SU-DHL-6 (cell line): ENCODE data around the gene SELPLG.

Experiments
- H2AFZ ChIP-seq: fragments of 200-600 bp; sonication (generic); 2 replicates; pipeline ENCODE4 v1.6.1; 2014; ENCODE audit warnings: low read depth, mild to moderate bottlenecking, moderate library complexity, mixed read lengths, antibody characterized with exemption, low read length; ENCODE audit not compliant: severe bottlenecking
- H3F3A ChIP-seq: fragments of 200-600 bp; shearing (Covaris generic); 2 replicates; pipeline ENCODE4 v1.6.0; 2016; ENCODE audit warnings: antibody characterized with exemption, mild to moderate bottlenecking; ENCODE audit not compliant: insufficient read depth
- H3K27ac ChIP-seq: fragments of 200-600 bp; sonication (generic); 2 replicates; pipeline ENCODE4 v1.5.1; 2016; ENCODE audit warnings: low read depth, mild to moderate bottlenecking, low read length, moderate library complexity, mixed read lengths
- H3K27me3 ChIP-seq: fragments of 200-600 bp; sonication (generic), shearing (Covaris generic); 2 replicates; pipeline ENCODE4 v1.6.0; 2014; ENCODE audit warnings: mild to moderate bottlenecking, low read length
- H3K36me3 ChIP-seq: fragments of 200-600 bp; sonication (generic); 2 replicates; pipeline ENCODE4 v1.6.1; 2014; ENCODE audit warnings: mild to moderate bottlenecking, low read length, mixed read lengths
- H3K4me2 ChIP-seq: fragments of 300-600, 200-600 bp; shearing (Covaris generic), sonication (generic); 2 replicates; pipeline ENCODE4 v1.6.0; 2014; ENCODE audit warnings: low read length, low read depth, mild to moderate bottlenecking; ENCODE audit not compliant: poor library complexity, severe bottlenecking
- H3K4me3 ChIP-seq: fragments of 200-600 bp; sonication (generic); 2 replicates; pipeline ENCODE4 v1.5.1; 2014; ENCODE audit warnings: antibody characterized with exemption, low read length, mild to moderate bottlenecking, mixed read lengths; ENCODE audit not compliant: insufficient read depth, poor library complexity, severe bottlenecking
- H3K79me2 ChIP-seq: fragments of 200-600 bp; sonication (generic); 2 replicates; pipeline ENCODE4 v1.6.1; 2014; ENCODE audit warnings: mild to moderate bottlenecking, low read length, moderate library complexity; ENCODE audit not compliant: insufficient read depth
- H3K9ac ChIP-seq: fragments of 200-600 bp; sonication (generic); 2 replicates; pipeline ENCODE4 v1.7.0; 2014; ENCODE audit warnings: mild to moderate bottlenecking, low read length
- H3K9me2 ChIP-seq: fragments of 200-600 bp; sonication (generic); replicated peaks from 2 replicates; pipeline ENCODE4 v1.6.1; 2014; ENCODE audit warnings: low read length; ENCODE audit not compliant: insufficient read depth
- H3K9me3 ChIP-seq: fragments of 200-600 bp; sonication (generic); 2 replicates; pipeline ENCODE4 v1.6.1; 2014; ENCODE audit warnings: low read length, mixed read lengths; ENCODE audit not compliant: insufficient read depth
- H4K20me1 ChIP-seq: fragments of 200-600 bp; sonication (generic); 2 replicates; pipeline ENCODE4 v1.6.1; 2014; ENCODE audit warnings: low read depth, mild to moderate bottlenecking, antibody characterized with exemption, low read length, moderate library complexity, mixed read lengths
- CTCF ChIP-seq: fragments of 200-600 bp; sonication (generic); IDR thresholded peaks from one replicate; pipeline ENCODE4 v1.5.1; 2017; ENCODE audit warnings: antibody characterized with exemption, mild to moderate bottlenecking, low read length, moderate library complexity; ENCODE audit not compliant: insufficient read depth, poor library complexity, severe bottlenecking
- EZH2phosphoT487 ChIP-seq: fragments of 200-600 bp; sonication (generic), shearing (Covaris generic); conservative IDR thresholded peaks from 2 replicates; pipeline ENCODE4 v1.6.1; 2018; ENCODE audit warnings: mild to moderate bottlenecking, antibody characterized with exemption, low read length, moderate library complexity, mixed read lengths

Gene SELPLG

GRCh38 chr12:108611884-108612415 lies 21.7 kb downstream of the SELPLG start:
- Histone ChIP-seq H3K4me3 (no peak overlapping the region), H4K20me1 (no peaks in the 10 kb centered on the region), H3K36me3 (no peaks in the 10 kb centered on the region), H3K9ac (no peak overlapping the region), H3F3A (no peaks in the 10 kb centered on the region), H3K4me2 (no peak overlapping the region), H3K9me3 (peaks cover 7% of the 10 kb centered on the region; the same call in 1 of the 2 replicates), H3K27me3 (no peaks in the 10 kb centered on the region), H2AFZ (no peak overlapping the region), H3K9me2 (no peaks in the 10 kb centered on the region), H3K27ac (no peak overlapping the region), H3K79me2 (no peaks in the 10 kb centered on the region)
- peak; percentile 59 for TF ChIP-seq CTCF
- TF ChIP-seq EZH2phosphoT487: no peak

DNA sequence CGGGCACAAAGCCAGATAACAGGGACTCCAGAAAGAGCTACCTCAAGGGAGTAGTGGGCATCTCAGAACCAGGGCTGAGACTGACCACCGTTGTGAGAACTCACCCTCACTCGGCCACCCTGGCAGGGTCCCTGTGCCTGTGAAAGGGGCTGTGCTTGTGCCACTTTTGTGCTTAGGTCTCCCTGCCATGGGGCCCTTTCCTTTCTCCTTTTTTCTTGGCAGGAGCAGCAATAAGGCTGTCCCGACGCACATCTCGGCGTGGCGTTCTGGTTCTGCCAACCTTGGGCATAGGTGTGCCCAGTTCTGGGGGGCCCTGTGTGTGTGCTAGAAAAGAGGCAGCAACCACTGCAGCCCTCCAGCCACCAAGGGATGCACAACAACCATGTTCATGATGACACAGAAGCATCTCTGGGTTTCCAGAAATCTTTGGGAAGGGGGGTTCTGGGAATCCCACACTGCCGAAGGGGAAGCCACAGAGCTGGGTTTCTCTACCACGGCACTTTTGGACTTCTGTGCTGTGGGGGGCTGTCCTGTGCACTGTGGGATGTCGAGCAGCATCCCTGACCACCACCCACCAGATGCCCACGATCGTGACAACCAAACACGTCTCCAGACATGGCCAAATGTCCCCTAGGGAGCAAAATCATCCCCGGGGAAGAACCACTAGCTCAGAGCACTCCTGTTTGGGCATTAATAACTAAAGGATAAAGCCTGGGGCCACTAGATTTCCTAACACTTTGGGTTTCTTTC lies 22.7 kb downstream of the SELPLG start:
- H4K20me1 ChIP-seq: no peaks in the 10 kb centered on the region
- H3K27me3 ChIP-seq: no peaks in the 10 kb centered on the region
- H3K36me3 ChIP-seq: no peaks in the 10 kb centered on the region
- H3F3A ChIP-seq: no peaks in the 10 kb centered on the region
- no peaks in the 10 kb centered on the region for H3K9me2 ChIP-seq
- no peak overlapping the region for H3K9ac ChIP-seq
- H3K9me3 ChIP-seq: peaks cover 4% of the 10 kb centered on the region; the same call in 1 of the 2 replicates
- TF ChIP-seq EZH2phosphoT487 (no peak), CTCF (no peak)
- H3K4me2 ChIP-seq: no peak overlapping the region
- no peak overlapping the region for H2AFZ ChIP-seq
- no peak overlapping the region for H3K4me3 ChIP-seq
- H3K79me2 ChIP-seq: no peaks in the 10 kb centered on the region
- H3K27ac ChIP-seq: no peak overlapping the region

GRCh38 chr12:108610336-108610815 lies 23.3 kb downstream of the SELPLG start:
- TF ChIP-seq CTCF (no peak), EZH2phosphoT487 (no peak)
- Histone ChIP-seq H3K36me3 (no peaks in the 10 kb centered on the region), H3K4me3 (no peak overlapping the region), H3K79me2 (no peaks in the 10 kb centered on the region), H4K20me1 (no peaks in the 10 kb centered on the region), H3K9ac (no peak overlapping the region), H3F3A (no peaks in the 10 kb centered on the region), H3K27ac (no peak overlapping the region), H3K4me2 (no peak overlapping the region), H2AFZ (no peak overlapping the region), H3K9me2 (no peaks in the 10 kb centered on the region), H3K27me3 (no peaks in the 10 kb centered on the region), H3K9me3 (no peaks in the 10 kb centered on the region)
